Aorta (tissue), 5 donors: ENCODE data around the gene PRSS1. TPM values are rescaled to one million over a fixed set of nuclear protein-coding genes. Genes with fewer than 3 reads are reported as not detected.

Experiments used
- ATAC-seq: fragments of 200-7000 bp; cut with Tn5 transposase; one replicate; pipeline ENCODE4 v1.9.1; 2022; ENCODE audit warnings: moderate library complexity; ENCODE audit not compliant: low FRiP score
- DNase-seq, 2 donors: peaks; one replicate each; pipeline ENCODE4 v3.0.0-alpha.2; 2020
- H3K27ac ChIP-seq, 2 donors: one replicate each; pipeline ENCODE4 v1.5.1; 2013; ENCODE audit warnings: low read length in 2 of 2, mild to moderate bottlenecking in 2 of 2, moderate library complexity in 2 of 2, control low read depth in 1 of 2, inconsistent platforms in 1 of 2, low read depth in 1 of 2
- H3K27me3 ChIP-seq, 2 donors: one replicate each; pipeline ENCODE4 v1.6.1; 2013; ENCODE audit warnings: control low read depth in 1 of 2, low read length in 1 of 2, mild to moderate bottlenecking in 1 of 2, moderate library complexity in 1 of 2; ENCODE audit not compliant: insufficient read depth in 2 of 2, control insufficient read depth in 1 of 2
- H3K36me3 ChIP-seq, 2 donors: one replicate each; pipeline ENCODE4 v1.6.1; 2013; ENCODE audit warnings: control low read depth in 1 of 2, low read length in 1 of 2, mild to moderate bottlenecking in 1 of 2; ENCODE audit not compliant: insufficient read depth in 2 of 2, control insufficient read depth in 1 of 2
- H3K4me1 ChIP-seq, 2 donors: one replicate each; pipeline ENCODE4 v1.6.1; 2013; ENCODE audit warnings: low read length in 2 of 2, control low read depth in 1 of 2, mild to moderate bottlenecking in 1 of 2, moderate library complexity in 1 of 2; ENCODE audit not compliant: insufficient read depth in 2 of 2, control insufficient read depth in 1 of 2
- H3K4me3 ChIP-seq, 2 donors: one replicate each; pipeline ENCODE4 v1.5.1; 2013; ENCODE audit warnings: low read length in 2 of 2, control low read depth in 1 of 2, mild to moderate bottlenecking in 1 of 2
- H3K9me3 ChIP-seq: one replicate; pipeline ENCODE4 v1.6.1; 2013; ENCODE audit warnings: mild to moderate bottlenecking, low read length; ENCODE audit not compliant: control insufficient read depth
- WGBS, 2 donors: extraction: QIAGEN DNeasy Blood & Tissue Kit; methylation state at CpG; one replicate each; pipeline ENCODE4 v1.1.7; 2013; 5-methylcytosine and 5-hydroxymethylcytosine counted together
- intact Hi-C, 2 donors: fragments of 100-400 bp; cut with DNase I; formaldehyde crosslinking; loops; one replicate each; pipeline versions ENCODE4 v1.14.2 to v1.15.0; 2022
- polyA plus RNA-seq, 2 donors: library from polyadenylated mRNA; stranded (reverse); fragments of 200-250 nt; gene quantifications; one replicate each; pipeline ENCODE4 v1.2.3, GENCODE V29; 2013
- total RNA-seq, 2 donors: library from RNA; stranded (reverse); fragmentation: NEBNext Ultra II Directional; extraction: Animal tissue kit (Norgen Biotek cat#: 25700); gene quantifications; one replicate each; pipeline ENCODE4 v1.2.1, GENCODE V29; 2021
- donor health status: healthy with polysubstance abuse.
- donor health status: Bipolar disorder and iron deficiency.
- donor health status: DM: no; HTN: no; CAD: no.
- donor health status: DM: no; HTN: no; CAD: no.
- donor health status: DM: yes; HTN: yes; CAD: no.

Gene PRSS1
- total and polyA plus RNA-seq, 4 donors: 5.6 to 19.9 (median 7.5) TPM

- no peak for DNase-seq
- no peak overlapping the region for H3K4me3 ChIP-seq
- no peaks in the 10 kb centered on the region for H3K4me1 ChIP-seq
- intact Hi-C loops: no loop called here
- H3K9me3 ChIP-seq: no peaks in the 10 kb centered on the region
- H3K27ac ChIP-seq: no peak overlapping the region
- no peak for ATAC-seq
- WGBS, 2 donors: 91 to 92% methylated on average over 11 of the region's 11 CpGs
- no peaks in the 10 kb centered on the region for H3K36me3 ChIP-seq
- H3K27me3 ChIP-seq: peaks cover 0 to 1% of the 10 kb centered on the region in 2 donors
Measured at GRCh38 chr7:142798451-142799436, 49.5 kb downstream of the PRSS1 start.

DNA sequence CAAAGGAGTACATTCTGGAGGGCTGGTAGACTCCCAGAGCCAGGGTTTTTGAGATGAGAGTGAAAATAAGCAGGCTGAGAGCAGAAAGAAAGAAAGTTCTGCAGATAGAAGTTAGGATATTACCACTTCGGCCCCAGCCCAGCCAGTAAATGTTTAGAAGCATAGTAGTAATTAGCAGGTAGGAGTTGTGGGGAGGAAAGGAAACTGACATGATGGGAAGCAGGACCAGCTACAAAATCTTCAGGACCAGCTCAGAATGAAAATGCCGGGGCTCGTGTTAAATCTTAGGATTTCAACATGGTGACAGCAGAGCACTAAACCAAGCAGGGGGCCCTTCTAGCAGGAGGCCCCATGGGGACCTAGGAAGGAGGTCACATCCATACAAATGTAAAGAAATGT is 50.2 kb downstream of the PRSS1 start:
- H3K27me3 ChIP-seq: peaks cover 0 to 1% of the 10 kb centered on the region in 2 donors
- no peaks in the 10 kb centered on the region for H3K9me3 ChIP-seq
- no peak overlapping the region for H3K4me3 ChIP-seq
- H3K27ac ChIP-seq: no peak overlapping the region
- no peak for DNase-seq
- no peaks in the 10 kb centered on the region for H3K4me1 ChIP-seq
- no peaks in the 10 kb centered on the region for H3K36me3 ChIP-seq
- 73 to 80% methylated on average over 3 of the region's 3 CpGs for WGBS, 2 donors
- no peak for ATAC-seq
- intact Hi-C loops: no loop called here

- no peaks in the 10 kb centered on the region for H3K4me1 ChIP-seq
- H3K9me3 ChIP-seq: no peaks in the 10 kb centered on the region
- H3K4me3 ChIP-seq: no peak overlapping the region
- intact Hi-C loops: no loop called here
- DNase-seq: no peak
- WGBS, 2 donors: 89 to 92% methylated on average over 1 of the region's 1 CpG
- no peaks in the 10 kb centered on the region for H3K36me3 ChIP-seq
- no peaks in the 10 kb centered on the region for H3K27me3 ChIP-seq
- ATAC-seq: no peak
- no peak overlapping the region for H3K27ac ChIP-seq
Measured at GRCh38 chr7:142800088-142800487, 50.8 kb downstream of the PRSS1 start.

DNA sequence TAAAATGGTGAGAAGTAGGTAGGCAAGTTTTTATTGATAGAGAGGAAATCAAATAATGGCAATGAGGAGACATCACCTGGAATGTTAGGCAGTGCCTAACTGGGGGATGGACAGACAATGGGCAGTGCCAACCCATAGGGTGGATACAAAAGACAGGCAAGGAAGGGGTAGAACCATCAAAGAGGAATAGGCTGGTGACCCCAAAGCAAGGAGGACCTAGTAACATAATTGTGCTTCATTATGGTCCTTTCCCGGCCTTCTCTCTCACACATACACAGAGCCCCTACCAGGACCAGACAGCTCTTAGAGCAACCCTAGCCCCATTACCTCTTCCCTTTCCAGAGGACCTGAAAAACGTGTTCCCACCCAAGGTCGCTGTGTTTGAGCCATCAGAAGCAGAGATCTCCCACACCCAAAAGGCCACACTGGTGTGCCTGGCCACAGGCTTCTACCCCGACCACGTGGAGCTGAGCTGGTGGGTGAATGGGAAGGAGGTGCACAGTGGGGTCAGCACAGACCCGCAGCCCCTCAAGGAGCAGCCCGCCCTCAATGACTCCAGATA is 51.5 kb downstream of the PRSS1 start:
- intact Hi-C loops: no loop called here
- 83 to 91% methylated on average over 7 of the region's 7 CpGs for WGBS, 2 donors
- no peaks in the 10 kb centered on the region for H3K9me3 ChIP-seq
- H3K4me3 ChIP-seq: no peak overlapping the region
- no peaks in the 10 kb centered on the region for H3K27me3 ChIP-seq
- H3K27ac ChIP-seq: no peak overlapping the region
- no peaks in the 10 kb centered on the region for H3K36me3 ChIP-seq
- no peak for ATAC-seq
- no peaks in the 10 kb centered on the region for H3K4me1 ChIP-seq
- no peak for DNase-seq

GRCh38 chr7:142801601-142802295 is 52.5 kb downstream of the PRSS1 start:
- Histone ChIP-seq H3K27me3 (no peaks in the 10 kb centered on the region), H3K36me3 (no peaks in the 10 kb centered on the region), H3K4me3 (no peak overlapping the region), H3K9me3 (no peaks in the 10 kb centered on the region), H3K27ac (no peak overlapping the region), H3K4me1 (no peaks in the 10 kb centered on the region)
- DNase-seq: no peak
- intact Hi-C loops: no loop called here
- WGBS, 2 donors: 93% methylated on average over 8 of the region's 8 CpGs
- no peak for ATAC-seq

GRCh38 chr7:142802301-142802700 is 53.0 kb downstream of the PRSS1 start:
- WGBS, 2 donors: 92 to 98% methylated on average over 3 of the region's 3 CpGs
- intact Hi-C loops: no loop called here
- Histone ChIP-seq H3K4me1 (no peaks in the 10 kb centered on the region), H3K4me3 (no peak overlapping the region), H3K36me3 (no peaks in the 10 kb centered on the region), H3K9me3 (no peaks in the 10 kb centered on the region), H3K27me3 (no peaks in the 10 kb centered on the region), H3K27ac (no peak overlapping the region)
- ATAC-seq: no peak
- no peak for DNase-seq

Other genes starting within 250 kb of the PRSS1 start
- gene PRSS2, start 21.5 kb downstream of the PRSS1 start, total RNA-seq: 10 to 100 TPM in 1 of 2 donors, 1 to 10 TPM in 1; 9.3 to 12.0 TPM
- 10 to 100 TPM; 19.1 to 24.4 TPM for gene PRSS2, start 21.5 kb downstream of the PRSS1 start, polyA plus RNA-seq
- 10 to 100 TPM; 11.6 to 17.7 TPM for gene EPHB6, start 105.6 kb downstream of the PRSS1 start, total RNA-seq
- gene EPHB6, start 105.6 kb downstream of the PRSS1 start, polyA plus RNA-seq: 100 to 1,000 TPM in 1 of 2 donors, 10 to 100 TPM in 1; 12.1 to 125 TPM
- under 1 TPM in 1 of 2 donors, not detected in 1; 0.33 TPM for gene TRPV6, start 136.3 kb downstream of the PRSS1 start, total RNA-seq
- under 1 TPM; 0.50 to 0.69 TPM for gene TRPV6, start 136.3 kb downstream of the PRSS1 start, polyA plus RNA-seq
- gene TRPV5, start 184.3 kb downstream of the PRSS1 start, total RNA-seq: not detected
- gene TRPV5, start 184.3 kb downstream of the PRSS1 start, polyA plus RNA-seq: not detected
- gene LLCFC1, start 190.0 kb downstream of the PRSS1 start, total RNA-seq: not detected
- gene LLCFC1, start 190.0 kb downstream of the PRSS1 start, polyA plus RNA-seq: not detected
- 1 to 10 TPM in 1 of 2 donors, under 1 TPM in 1; 0.49 to 1.4 TPM for gene KEL, start 212.9 kb downstream of the PRSS1 start, total RNA-seq
- gene KEL, start 212.9 kb downstream of the PRSS1 start, polyA plus RNA-seq: under 1 TPM in 1 of 2 donors, not detected in 1; 0.15 TPM